Activated T-cell treated with anti-CD3 and anti-CD28 coated beads, Interleukin-2, amount 50 U/mL, for 1 hour (primary cell): ENCODE data around the gene VPS37D.
A peak's percentile ranks its signal among the peaks of the same experiment; 100 is the strongest.
"Not testable (repeated sequence)": the region's sequence is repeated elsewhere in the genome, so short reads cannot be mapped to it uniquely, and the experiment has no call there.

Experiments used
- DNase-seq: peaks from one replicate; pipeline ENCODE4 v3.0.0-alpha.2; 2020

Gene VPS37D, protein sequence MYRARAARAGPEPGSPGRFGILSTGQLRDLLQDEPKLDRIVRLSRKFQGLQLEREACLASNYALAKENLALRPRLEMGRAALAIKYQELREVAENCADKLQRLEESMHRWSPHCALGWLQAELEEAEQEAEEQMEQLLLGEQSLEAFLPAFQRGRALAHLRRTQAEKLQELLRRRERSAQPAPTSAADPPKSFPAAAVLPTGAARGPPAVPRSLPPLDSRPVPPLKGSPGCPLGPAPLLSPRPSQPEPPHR

DNA sequence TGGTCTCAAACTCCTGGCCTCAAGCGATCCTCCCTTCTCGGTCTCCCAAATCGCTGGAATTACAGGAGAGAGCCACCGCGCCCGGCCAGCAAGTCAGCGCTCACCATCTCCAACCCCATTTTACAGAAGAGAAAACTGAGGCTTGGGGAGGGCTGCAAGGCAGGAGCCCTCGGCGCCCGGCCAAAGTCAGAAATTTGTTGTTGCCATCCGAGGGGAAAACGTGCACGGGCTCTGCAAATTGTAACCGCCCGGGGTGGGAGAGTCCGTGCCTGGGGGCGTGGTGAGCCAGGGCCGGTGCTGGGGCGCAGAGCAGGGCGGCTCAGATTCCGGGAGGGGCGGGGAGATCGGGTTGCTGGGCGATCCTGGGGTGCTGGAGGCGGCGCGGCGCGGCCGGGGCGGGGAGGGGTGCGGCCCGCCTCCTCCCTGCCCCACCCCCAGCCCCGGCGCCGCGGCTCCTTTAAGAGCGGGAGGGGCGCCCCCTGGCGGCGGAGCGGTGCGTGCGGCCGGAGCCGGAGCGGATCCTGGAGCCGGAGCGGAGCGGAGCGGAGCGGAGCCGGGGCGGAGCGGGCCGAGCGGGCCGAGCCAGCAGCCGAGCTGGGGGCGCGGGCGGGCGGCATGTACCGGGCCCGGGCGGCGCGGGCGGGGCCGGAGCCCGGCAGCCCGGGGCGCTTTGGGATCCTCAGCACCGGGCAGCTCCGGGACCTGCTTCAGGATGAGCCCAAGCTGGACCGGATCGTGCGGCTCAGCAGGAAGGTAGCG, at the start of gene VPS37D:
TSS of gene VPS37D (plus strand) at position 488 of the 759 bp plus-strand sequence. CDS start at position 616, 128 bp downstream.
- peak; percentile 97 for DNase-seq

DNA sequence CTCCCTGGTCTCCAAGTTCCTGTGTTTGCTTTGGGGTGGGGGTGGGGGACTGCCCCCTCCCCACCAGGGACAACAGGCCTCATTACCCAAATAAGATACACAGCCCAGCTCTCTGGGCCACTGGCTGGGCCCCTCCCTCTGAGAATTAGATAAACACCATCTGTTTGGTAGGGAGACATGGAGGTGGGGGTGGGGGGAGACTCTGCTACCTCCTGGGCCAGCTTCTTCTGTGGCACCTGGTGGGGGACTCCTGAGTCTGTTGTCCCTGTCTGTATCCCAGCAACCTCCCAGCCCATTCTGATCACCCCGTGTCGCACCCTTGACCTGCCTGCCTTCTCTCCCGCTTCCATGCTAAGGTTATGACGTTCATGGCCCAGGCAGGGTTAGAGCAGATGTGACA, 49.1 kb upstream of the VPS37D start:
- no peak for DNase-seq

DNA sequence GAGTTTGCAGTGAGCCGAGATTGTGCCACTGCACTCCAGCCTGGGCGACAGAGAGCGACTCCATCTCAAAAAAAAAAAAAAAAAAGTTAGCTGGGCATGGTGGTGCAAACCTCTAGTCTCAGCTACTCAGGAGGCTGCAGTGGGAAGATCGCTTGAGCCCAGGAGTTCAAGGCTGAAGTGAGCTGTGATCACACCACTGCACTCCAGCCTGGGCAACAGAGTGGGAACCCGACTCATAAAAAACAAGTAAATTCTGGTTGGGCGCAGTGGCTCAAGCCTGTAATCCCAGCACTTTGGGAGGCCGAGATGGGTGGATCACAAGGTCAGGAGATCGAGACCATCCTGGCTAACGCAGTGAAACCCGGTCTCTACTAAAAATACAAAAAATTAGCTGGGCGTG, 48.2 kb upstream of the VPS37D start:
- not testable (repeated sequence) for DNase-seq

DNA sequence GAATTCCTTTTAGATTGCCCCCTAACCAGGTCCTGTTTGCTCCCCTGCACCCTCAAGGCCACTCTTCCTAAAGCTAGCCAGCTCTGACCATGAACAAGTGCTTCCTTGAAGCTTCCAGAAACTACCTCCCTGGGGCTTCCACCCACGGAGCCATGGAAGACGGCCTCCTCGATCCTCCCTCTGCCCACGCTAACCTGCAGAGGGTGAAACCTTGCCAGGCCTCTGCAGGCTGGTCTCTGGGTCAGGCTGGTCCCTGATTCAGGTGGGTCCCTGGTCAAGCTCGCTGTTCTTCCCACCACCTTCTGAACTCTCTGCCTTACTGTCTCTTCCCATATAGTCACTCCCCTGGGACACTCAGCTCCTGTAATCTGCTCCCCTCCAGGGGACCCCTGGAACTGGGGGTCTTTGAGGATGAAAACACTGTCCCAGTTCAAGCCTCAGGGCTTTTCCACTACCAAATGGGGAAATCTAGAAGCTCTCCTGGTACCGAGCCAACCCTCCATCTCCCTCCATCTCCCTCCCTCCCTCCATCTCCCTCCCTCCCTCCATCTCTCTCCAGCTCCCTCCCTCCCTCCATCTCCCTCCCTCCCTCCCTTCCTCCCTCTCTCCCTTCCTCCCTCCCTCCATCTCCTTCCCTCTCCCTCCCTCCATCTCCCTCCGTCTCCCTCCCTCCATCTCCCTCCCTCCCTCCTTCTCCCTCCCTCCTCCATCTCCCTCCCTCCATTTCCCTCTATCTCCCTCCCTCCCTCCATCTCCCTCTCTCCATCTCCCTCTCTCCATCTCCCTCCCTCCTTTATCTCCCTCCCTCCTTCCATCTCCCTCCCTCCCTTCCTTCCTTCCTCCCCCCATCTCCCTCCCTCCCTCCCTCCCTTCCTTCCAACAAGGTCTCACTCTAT, 46.2 kb upstream of the VPS37D start:
- DNase-seq = no peak

DNA sequence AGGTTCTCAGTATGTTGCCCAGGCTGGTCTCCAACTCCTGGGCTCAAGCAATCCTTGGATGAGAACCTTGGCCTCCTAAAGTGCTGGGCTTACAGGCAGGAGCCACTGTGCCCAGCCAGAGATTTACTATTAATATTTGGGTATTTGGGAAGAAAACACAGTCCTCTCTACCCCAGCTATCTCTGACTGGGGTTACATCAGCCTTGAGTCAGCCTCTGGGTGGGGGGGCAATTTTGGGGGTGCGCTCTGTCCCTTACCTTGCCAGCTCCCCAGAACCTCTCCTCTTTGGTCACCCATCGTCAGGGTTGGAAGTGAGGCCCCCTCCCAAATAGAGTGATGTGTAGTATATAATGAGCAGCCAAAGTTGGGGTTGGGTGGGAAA, 45.1 kb upstream of the VPS37D start:
- no peak for DNase-seq

DNA sequence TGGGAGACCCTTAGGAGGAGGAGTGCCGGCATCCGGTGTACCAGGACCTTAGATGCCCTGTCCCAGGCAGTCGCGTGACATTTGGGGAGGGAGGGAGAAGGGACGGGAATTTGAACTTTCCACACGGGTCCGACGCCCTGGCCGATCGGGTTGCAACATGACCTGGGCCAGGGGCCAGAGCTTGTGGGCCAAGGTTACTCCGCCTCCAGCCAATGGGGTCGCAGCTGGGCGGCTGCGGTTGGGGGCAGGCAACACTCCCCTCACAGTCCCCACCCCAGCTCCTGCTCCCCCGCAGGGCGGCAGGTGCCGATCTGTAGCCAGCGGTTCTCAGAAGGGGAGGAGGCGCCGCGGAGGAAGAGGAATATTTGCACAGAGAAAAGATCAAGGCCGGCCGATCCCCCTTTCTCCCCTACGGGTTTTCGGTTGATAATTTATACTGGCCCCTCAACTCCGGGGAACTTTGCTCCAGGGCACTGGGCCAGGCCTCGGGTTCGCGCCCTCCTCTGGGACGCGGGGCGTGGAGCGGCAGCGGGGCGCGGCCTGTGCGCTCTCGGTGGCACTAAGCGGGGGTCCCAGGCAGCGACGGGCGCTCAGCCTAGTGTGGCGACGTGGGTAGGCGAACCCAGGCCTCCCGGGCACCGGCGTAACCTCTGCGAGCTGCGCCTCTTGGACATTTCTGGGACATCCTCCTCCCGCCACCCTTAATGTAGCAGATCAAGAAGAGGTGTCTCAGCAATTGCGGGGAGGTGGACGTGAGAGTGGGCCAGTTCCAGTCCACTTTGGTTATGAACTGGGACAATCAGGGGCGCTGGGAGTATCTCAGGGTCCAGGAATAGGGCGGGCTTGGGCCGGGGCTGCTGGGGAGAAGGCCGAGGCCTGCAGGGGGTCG, 44.5 kb upstream of the VPS37D start:
- no peak for DNase-seq

DNA sequence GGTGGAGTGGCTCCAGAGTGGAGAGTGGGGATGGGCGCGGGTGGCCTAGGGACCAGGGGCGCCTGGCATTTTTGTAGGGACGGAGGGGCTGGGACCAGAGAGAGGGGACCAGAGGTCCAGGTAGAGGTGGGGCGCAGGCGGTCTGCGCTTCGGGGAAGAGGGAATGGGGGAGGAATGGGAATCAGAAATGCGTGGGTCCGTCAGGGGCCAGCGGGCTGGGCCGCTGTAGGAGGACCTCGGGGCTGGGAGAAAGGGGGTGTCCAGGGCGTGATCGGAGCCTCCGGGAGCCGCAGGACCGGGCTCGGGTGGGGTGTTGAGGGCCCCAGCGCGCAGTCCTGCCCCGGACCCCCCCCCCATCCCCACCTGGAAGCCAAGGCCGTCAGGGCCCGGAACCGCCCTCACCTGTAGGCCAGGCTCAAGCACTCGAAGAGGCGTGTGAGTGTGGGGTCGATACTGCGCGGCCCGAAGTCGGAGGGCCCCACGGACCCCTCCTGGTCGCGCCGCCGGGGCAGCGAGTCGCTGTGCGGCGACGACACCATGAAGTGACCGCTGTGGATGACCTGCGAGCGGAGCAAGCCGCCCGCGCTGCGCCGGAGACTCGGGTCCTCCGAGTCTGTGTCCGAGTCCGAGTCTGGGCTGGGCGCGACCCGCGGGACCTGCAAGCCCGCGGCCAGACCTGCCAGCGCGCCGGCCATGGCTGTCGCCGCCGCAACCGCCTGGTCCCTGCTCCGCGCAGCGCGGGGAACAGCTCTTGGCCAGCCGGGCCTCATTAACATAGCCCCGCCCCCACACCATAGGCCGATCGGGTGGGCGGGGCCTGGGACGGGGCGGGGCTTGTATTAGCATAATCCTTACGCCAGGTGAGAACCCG, 43.6 kb upstream of the VPS37D start, which contains the start of gene MLXIPL:
TSS of gene MLXIPL (minus strand) at position 725 of the 871 bp plus-strand sequence. CDS start at position 695, 30 bp downstream.
- DNase-seq = peak; percentile 58

DNA sequence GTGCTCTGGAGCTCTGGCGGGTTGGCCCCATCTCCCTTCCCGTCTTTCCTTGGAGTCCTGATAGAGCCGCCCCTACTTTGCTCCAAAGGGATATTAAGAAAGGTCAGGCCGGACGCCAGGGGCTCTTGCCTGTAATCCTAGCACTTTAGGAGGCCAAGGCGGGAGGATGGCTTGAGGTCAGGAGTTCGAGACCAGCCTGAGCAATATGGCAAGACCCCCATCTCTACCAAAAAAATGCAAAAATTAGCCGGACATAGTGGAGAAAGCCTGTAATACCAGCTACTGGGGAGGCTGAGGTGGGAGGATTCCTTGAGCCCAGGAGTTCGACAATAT, 43.0 kb upstream of the VPS37D start:
- DNase-seq = no peak

DNA sequence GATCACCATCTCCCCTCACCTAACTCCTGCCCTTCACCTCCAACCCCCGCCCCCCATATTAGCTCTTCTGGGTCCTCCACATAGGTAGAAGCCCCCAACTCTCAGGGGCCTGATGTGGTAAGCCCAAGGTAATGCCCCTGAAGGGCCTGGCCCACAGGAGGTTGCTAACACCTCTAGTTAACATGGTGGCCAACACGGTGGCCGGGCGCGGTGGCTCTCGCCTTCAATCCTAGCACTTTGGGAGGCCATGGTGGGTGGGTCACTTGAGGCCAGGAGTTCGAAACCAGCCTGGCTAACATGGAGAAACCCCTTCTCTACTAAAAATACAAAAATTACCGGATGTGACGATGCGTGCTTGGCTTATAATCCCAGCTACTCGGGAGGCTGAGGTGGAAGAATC, 42.4 kb upstream of the VPS37D start:
- no peak for DNase-seq

DNA sequence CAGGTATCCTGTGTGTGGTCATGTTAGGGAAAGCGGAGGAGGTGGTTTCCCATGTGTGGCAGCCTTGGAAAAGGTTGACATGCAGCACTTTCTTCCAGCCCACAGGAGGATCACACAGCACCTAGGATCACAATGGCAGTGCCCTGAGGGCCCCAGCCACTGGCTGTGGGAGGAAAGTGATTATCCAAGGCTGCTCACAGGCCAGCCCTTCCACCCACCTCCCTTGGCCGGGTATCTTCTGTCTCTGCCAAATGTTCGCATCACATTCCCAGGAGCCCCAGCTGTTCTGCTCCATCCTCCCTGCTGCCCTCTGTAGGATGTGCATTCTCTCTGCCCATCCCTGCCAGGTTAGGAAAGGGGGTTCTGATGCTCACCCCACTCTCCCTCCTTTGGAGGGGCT, 40.8 kb upstream of the VPS37D start:
- no peak for DNase-seq

DNA sequence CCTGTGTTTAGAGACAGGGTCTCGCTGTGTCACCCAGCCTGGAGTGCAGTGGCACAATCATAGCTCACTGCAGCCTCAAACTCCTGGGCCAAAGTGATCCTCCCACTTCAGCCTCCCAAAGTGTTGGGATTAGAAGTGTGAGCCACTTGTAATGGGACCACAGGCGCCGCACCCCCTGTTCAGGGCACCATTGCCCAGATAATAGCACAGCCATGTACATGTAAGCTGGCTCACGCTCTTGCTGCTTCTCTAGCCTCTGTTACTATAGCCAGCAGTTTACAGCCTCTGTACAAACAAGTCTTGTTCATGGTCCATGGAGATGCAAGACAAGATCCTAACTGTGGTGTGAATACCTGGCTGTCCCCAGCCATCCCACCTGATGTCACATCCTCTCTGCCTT, 39.1 kb upstream of the VPS37D start:
- DNase-seq = no peak

DNA sequence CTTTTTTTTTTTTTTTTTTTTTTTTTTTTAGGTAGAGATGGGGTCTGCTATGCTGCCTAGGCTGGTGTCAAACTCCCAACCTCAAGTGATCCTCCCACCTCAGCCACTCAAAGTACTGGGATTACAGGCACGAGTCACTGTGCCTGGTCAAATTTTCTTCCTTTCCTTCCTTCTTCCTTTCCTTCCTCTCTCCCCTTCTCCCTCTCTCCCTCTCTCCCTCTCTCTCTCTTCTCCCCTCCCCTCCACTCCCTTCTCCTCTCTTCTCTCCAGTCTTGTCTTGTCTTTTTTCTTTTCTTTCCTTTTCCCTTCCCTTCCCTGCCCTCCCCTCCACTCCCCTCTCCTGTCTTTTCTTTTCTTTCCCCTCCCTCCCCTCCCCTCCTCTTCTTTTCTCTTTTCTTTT, 36.1 kb upstream of the VPS37D start:
- DNase-seq = no peak

DNA sequence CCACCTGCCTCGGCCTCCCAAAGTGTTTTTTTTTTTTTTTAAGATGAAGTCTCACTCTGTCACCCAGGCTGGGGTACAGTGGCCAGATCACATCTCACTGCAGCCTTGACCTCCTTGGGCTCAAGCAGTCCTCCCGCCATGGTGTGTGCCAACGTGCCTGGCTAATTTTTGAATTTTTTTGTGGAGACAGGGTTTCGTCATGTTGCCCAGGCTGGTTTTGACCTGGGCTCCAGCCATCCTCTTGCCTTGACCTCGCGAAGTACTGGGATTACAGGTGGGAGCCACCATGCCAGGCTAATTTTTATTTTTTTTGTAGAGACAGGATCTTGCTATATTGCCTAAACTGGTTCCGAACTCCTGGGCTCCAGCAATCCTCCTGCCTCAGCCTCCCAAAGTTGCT, 34.3 kb upstream of the VPS37D start:
- no peak for DNase-seq

DNA sequence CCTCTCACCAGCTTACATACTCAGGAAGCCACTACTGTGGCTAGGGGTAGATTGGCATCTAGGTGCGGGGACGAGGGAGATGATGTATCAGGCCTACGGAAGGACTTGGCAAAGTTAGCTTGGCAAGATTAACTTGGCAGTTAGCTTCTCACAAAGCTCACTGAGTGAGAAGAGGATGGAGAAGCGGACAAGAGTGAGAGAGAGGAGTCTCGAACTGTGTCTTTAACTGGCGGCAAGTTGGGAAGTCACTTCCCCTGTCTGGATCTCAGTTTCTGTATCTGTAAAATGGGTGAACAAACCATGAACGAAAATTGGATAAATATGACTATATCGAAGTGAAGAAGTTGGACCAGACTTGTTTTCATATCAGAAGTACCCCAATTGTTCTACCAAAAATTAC, 33.8 kb upstream of the VPS37D start:
- no peak for DNase-seq

DNA sequence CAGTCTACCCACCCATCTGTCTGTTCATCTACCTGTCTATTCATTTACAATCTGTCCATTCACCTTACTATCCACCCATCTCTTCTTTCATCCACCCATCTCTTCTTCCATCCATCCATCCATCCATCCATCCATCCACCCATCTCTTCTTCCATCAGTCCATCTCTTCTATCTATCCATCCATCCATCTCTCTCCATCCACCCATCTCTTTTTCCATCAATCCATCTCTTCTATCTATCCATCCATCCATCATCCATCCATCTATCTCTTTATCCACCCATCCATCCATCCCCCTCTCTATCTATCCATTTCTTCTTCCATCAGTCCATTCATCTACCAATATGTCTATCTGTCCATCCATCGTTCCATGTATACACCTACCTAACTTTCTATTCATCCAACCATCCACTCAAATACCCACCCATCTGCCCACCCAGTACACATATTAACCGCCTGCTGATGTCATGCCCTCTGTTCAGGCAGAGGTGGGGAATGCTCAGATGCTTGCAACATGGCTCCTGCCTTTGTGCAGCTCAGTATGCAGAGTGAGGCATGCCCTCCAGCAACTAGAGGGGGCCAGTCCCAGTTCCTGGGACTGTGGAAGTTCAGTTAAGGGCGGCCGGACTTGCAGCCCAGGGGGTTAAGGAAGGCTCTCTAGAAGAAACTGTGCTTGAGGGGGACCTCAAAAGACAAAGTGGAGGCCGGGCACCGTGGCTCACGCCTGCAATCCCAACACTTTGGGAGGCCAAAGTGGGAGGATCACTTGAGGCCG, 32.0 kb upstream of the VPS37D start:
- no peak for DNase-seq

DNA sequence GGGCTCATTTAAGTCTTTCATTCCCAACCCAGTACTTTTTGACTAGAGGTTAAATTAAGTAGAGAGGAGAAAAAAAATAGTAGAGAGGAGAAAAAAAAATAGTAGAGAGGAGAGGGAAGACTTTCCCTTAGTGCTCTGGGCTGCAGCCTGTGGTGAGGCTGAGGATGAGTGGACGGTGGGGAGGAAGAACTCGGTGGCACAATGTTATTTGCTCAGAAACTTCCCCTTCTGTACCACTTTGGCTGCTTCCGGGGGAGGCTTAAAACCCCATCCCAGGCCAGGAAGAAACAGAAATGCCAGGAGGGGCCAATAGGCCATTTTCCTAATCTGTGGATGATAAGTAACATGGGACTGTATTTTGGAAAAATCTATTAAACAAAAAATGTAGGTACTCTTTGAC, 28.7 kb upstream of the VPS37D start:
- DNase-seq = no peak

DNA sequence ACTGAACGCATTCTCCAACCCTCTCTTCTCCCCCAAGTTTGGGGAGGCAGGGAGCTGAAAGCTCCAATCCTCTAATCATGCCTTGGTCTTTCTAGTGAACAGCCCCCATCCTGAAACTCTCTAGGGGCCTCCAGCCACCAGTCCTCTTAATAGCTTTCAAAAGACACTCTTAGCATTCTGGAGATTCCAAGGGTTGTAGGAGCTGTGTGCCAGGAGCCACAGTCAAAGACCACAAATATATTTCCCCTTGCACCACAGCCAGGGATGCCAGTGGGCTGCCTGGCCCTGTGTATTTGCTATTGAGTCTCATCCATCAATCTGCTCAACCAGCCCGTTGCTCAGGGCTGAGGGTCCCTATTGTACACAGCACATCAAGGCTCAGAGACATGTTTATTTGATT, 24.8 kb upstream of the VPS37D start:
- no peak for DNase-seq

DNA sequence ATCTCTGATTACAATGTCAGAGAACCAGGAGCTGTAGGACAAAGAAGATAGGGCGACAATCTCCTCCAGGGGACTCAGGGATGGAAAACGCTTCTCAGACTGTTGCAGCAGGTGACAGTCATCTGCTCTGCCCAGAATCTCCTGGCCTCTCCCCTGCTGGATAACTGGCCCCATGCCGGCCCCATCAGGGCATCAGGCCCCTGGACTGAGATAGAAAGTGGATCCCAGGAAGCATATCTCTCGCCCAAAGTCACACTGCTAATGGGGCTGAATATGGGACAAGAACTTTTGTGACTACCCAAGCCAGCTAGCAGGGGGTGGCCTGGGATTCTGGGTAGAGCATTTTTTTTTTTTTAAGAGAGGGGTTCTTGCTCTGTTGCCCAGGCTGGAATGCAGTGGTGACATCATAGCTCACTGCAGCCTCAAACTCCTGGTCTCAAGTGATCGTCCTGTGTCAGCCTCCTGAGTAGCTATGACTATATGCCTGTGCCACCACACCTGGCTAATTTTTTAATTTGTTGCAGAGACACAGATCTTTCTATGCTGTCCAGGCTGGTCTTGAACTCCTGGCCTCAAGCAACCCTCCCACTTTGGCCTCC, 22.8 kb upstream of the VPS37D start:
- no peak for DNase-seq

DNA sequence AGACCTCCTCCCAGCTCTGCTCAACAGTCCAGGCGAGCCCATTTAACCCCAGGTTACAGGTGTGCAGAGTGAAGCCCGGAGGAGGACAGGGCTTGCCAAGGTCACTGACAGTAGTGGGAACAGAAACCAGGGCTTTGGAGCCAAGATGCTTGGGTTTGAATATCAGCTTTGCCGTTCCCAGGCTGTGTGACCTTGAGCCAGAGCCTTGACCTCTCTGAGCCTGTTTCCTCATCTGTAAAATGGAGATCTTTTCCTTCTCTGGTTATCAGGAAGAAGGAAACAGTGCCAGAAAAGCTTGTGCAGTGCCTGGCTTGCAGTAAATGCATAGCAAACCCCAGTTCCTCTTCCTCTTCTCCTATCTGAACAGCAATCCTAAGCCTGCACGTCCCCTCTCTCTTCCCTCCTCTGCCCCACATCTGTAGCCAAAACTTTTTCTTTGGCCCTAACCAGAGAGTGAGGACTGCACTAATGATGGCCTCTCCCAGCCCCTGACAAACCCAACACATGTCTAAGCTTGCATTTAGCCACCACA, 21.9 kb upstream of the VPS37D start:
- DNase-seq = no peak
